ENCODE data around the gene LPP. TPM values are rescaled to one million over a fixed set of nuclear protein-coding genes. Genes with fewer than 3 reads are reported as not detected.

Gene LPP
- total and polyA plus RNA-seq, 10 of the 15 experiments (the other 5 are each of a cell fraction or from before 2014, with no cell fraction given), result under 0.01 to 0.62 (median 0.03) TPM

- TF ChIP-seq, protein P1, sequence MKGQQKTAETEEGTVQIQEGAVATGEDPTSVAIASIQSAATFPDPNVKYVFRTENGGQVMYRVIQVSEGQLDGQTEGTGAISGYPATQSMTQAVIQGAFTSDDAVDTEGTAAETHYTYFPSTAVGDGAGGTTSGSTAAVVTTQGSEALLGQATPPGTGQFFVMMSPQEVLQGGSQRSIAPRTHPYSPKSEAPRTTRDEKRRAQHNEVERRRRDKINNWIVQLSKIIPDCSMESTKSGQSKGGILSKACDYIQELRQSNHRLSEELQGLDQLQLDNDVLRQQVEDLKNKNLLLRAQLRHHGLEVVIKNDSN (IDR thresholded peaks at IDR 0.05; ENCODE audit: borderline replicate concordance, extremely low read length, insufficient read depth, low read depth, low read length), result no peak
These were observed 117.4 kb downstream of the LPP start (continued) for GRCh38 chr3:188271226-188271914.

DNA sequence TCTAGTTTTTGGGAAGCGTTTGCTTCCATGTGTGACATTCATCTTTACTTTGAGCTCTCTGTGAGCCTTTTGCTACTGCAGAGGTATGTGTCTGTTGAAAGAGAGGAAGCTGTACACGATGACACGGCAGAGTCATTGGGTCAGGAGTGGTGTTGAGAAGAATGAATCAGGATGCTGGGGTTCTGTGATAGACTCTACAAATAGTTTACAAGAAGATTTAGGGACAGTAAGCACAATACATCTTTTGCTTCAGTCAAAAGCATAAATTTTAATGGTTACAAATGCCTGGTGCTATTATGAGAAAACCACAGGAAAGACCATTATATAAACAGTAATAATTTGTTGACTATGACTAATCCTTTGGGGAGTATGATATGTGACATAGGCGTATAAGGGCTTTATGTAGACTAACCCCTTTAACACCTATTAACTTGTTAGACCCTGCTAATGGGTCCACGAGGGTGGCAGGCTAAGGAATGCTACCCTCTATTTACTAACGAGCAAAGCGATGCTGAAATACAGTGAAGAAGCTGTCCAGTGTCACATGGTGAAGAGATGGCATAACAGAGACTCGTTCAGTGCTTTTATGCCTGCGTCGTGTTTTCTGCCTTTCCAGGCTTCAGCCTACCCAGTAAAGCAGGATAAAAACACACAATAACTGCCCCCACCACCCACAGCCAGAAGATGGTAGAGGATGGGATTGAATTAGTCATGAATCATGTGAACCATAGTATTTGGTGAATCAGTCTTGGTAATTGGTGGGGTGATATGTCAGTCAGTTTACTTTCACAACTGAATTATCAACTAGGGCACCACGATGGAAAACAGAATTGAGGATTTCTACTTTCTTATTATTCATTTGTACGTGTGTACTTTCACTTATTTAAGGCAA, 118.8 kb downstream of the LPP start:
- ChIA-PET RAD21 (ENCODE audit: unreplicated experiment) (no interaction called here), POLR2A (no interaction called here), CTCF (no interaction called here), SMC1A (ENCODE audit: uncharacterized antibody, unreplicated experiment) (no interaction called here)
- H3K27ac ChIP-seq (ENCODE audit: control insufficient read depth, insufficient read depth), result no peak overlapping the region
- DNase-seq (ENCODE audit: low read depth, low spot score) (no peak), FAIRE-seq (no peak), ATAC-seq (no peak)
- intact Hi-C loops (cut with micrococcal nuclease; ENCODE audit: unreplicated experiment) (no loop called here), in situ Hi-C loops (cut with MboI) (no loop called here)
- H3K4me1 ChIP-seq (ENCODE audit: control insufficient read depth, insufficient read depth, low read length), result no peaks in the 10 kb centered on the region
- H2AFZ ChIP-seq (ENCODE audit: control insufficient read depth, low read depth, low read length), result no peak overlapping the region
- no peaks in the 10 kb centered on the region for H3K9me3 ChIP-seq (replicated peaks; ENCODE audit: control insufficient read depth, insufficient read depth, low read length)
- no peak overlapping the region for H3K4me3 ChIP-seq
- H3K27me3 ChIP-seq (replicated peaks in 1 of 2; ENCODE audit: control insufficient read depth in 2 of 2, insufficient read depth in 2 of 2, low read length in 1 of 2), result no peaks in the 10 kb centered on the region
- no peaks in the 10 kb centered on the region for H3K36me3 ChIP-seq (ENCODE audit: control insufficient read depth in 2 of 2, insufficient read depth in 2 of 2, low read length in 1 of 2)
- H4K20me1 ChIP-seq (ENCODE audit: control insufficient read depth, insufficient read depth), result no peaks in the 10 kb centered on the region
- 47% methylated on average over 12 of the region's 12 CpGs for WGBS (ENCODE audit: insufficient coverage, insufficient replicate concordance, low lambda C conversion rate, missing lambda C conversion rate)
- BruUV-seq (replicated peaks), result no TSS peak
- H3K79me2 ChIP-seq (ENCODE audit: control insufficient read depth, insufficient read depth, low read length), result no peaks in the 10 kb centered on the region
- no peak overlapping the region for H3K9ac ChIP-seq (ENCODE audit: control insufficient read depth, insufficient read depth, low read length)
- no peak overlapping the region for H3K4me2 ChIP-seq (ENCODE audit: control insufficient read depth, insufficient read depth)
- TF ChIP-seq, protein P2, sequence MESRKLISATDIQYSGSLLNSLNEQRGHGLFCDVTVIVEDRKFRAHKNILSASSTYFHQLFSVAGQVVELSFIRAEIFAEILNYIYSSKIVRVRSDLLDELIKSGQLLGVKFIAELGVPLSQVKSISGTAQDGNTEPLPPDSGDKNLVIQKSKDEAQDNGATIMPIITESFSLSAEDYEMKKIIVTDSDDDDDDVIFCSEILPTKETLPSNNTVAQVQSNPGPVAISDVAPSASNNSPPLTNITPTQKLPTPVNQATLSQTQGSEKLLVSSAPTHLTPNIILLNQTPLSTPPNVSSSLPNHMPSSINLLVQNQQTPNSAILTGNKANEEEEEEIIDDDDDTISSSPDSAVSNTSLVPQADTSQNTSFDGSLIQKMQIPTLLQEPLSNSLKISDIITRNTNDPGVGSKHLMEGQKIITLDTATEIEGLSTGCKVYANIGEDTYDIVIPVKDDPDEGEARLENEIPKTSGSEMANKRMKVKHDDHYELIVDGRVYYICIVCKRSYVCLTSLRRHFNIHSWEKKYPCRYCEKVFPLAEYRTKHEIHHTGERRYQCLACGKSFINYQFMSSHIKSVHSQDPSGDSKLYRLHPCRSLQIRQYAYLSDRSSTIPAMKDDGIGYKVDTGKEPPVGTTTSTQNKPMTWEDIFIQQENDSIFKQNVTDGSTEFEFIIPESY (IDR thresholded peaks at IDR 0.05), result no peak
- TF ChIP-seq JUNB (IDR thresholded peaks at IDR 0.05), result no peak
- no peak for TF ChIP-seq PRDM15 (CRISPR knock-in tag; IDR thresholded peaks at IDR 0.05)
- no peak for TF ChIP-seq E2F8 (IDR thresholded peaks at IDR 0.05; ENCODE audit: low read depth, partially characterized antibody)
- no peak for TF ChIP-seq POLR2AphosphoS2 (IDR thresholded peaks at IDR 0.05; ENCODE audit: low read depth, low read length)
- TF ChIP-seq NR2C2 (IDR thresholded peaks at IDR 0.05; ENCODE audit: borderline replicate concordance, control insufficient read depth, insufficient read length, low read depth), result no peak
- TF ChIP-seq ZSCAN29 (IDR thresholded peaks at IDR 0.05), result no peak
- no peak for TF ChIP-seq TARDBP (IDR thresholded peaks at IDR 0.05; ENCODE audit: borderline replicate concordance)
- TF ChIP-seq ZNF274 (IDR thresholded peaks at IDR 0.05; ENCODE audit: insufficient read depth, insufficient read length), result no peak

Measured in GM12878 (cell line).